Measurements from ENCODE around the gene LYL1. TPM values are rescaled to one million over a fixed set of nuclear protein-coding genes. Genes with fewer than 3 reads are reported as not detected.

Gene LYL1
- total and polyA plus RNA-seq, 2 of the 13 experiments (the other 11 are each of a cell fraction or from before 2014, with no cell fraction given) = 0.75 to 0.92 TPM

GRCh38 chr19:13116282-13117175, 13.9 kb upstream of the LYL1 start, which contains the start of gene TRMT1 (continued):
- TF ChIP-seq ZBTB26 (CRISPR knock-in tag; IDR thresholded peaks at IDR 0.05; ENCODE audit: borderline replicate concordance) = peak; percentile 66; the same call in 1 of the 2 replicates
- TF ChIP-seq HIC2 (CRISPR knock-in tag; IDR thresholded peaks at IDR 0.05; ENCODE audit: low read depth) = no peak
- no peak for TF ChIP-seq ZNF260 (CRISPR knock-in tag; IDR thresholded peaks at IDR 0.05; ENCODE audit: borderline replicate concordance, low read depth)
- no peak for TF ChIP-seq KLF9 (CRISPR knock-in tag; IDR thresholded peaks at IDR 0.05; ENCODE audit: low read depth)
- TF ChIP-seq TRIM24 (CRISPR knock-in tag; IDR thresholded peaks at IDR 0.05) = no peak
- TF ChIP-seq MTERF4 (CRISPR knock-in tag; IDR thresholded peaks at IDR 0.05) = no peak
- TF ChIP-seq ZNF557 (CRISPR knock-in tag; IDR thresholded peaks at IDR 0.05) = no peak
- no peak for TF ChIP-seq SYNCRIP (IDR thresholded peaks at IDR 0.05; ENCODE audit: insufficient read depth, low read depth, low read length)
- TF ChIP-seq ZSCAN12 (CRISPR knock-in tag; IDR thresholded peaks at IDR 0.05) = no peak
- TF ChIP-seq RXRB (CRISPR knock-in tag; IDR thresholded peaks at IDR 0.05; ENCODE audit: borderline replicate concordance) = no peak; the same call in 1 of the 2 replicates
- TF ChIP-seq TARDBP (CRISPR knock-in tag; IDR thresholded peaks at IDR 0.05) = peak; percentile 85
- no peak for TF ChIP-seq ZNF589 (CRISPR knock-in tag; conservative IDR thresholded peaks at IDR 0.05)
- TF ChIP-seq ZNF652 (CRISPR knock-in tag; IDR thresholded peaks at IDR 0.05; ENCODE audit: borderline replicate concordance, low read depth) = no peak
- TF ChIP-seq ZNF761 (CRISPR knock-in tag; conservative IDR thresholded peaks at IDR 0.05) = no peak
- no peak for TF ChIP-seq MLXIP (CRISPR knock-in tag; IDR thresholded peaks at IDR 0.05; ENCODE audit: borderline replicate concordance)
- TF ChIP-seq ZNF781 (CRISPR knock-in tag; IDR thresholded peaks at IDR 0.05; ENCODE audit: borderline replicate concordance, not compliant biosample characterization) = no peak
- peak; percentile 99 for TF ChIP-seq HBP1 (CRISPR knock-in tag; IDR thresholded peaks at IDR 0.05; ENCODE audit: low read depth)
- TF ChIP-seq ZNF441 (CRISPR knock-in tag; IDR thresholded peaks at IDR 0.05; ENCODE audit: borderline replicate concordance) = peak; percentile 53; the same call in 1 of the 2 replicates
- no peak for TF ChIP-seq ZNF83 (CRISPR knock-in tag; IDR thresholded peaks at IDR 0.05; ENCODE audit: borderline replicate concordance)
- no peak for TF ChIP-seq ZNF263 (CRISPR knock-in tag; IDR thresholded peaks at IDR 0.05)
- no peak for TF ChIP-seq ZNF720 (CRISPR knock-in tag; IDR thresholded peaks at IDR 0.05)
